Activated T-cell treated with anti-CD3 and anti-CD28 coated beads, Interleukin-2, amount 50 U/mL, for 48 hours (primary cell): ENCODE data around the gene PRKAB1.
"Not testable (repeated sequence)": the region's sequence is repeated elsewhere in the genome, so short reads cannot be mapped to it uniquely, and the experiment has no call there.

Experiments
- DNase-seq, 2 experiments: peaks; one replicate each; pipeline ENCODE4 v3.0.0-alpha.2; 2020

PRKAB1 gene, protein sequence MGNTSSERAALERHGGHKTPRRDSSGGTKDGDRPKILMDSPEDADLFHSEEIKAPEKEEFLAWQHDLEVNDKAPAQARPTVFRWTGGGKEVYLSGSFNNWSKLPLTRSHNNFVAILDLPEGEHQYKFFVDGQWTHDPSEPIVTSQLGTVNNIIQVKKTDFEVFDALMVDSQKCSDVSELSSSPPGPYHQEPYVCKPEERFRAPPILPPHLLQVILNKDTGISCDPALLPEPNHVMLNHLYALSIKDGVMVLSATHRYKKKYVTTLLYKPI

DNA sequence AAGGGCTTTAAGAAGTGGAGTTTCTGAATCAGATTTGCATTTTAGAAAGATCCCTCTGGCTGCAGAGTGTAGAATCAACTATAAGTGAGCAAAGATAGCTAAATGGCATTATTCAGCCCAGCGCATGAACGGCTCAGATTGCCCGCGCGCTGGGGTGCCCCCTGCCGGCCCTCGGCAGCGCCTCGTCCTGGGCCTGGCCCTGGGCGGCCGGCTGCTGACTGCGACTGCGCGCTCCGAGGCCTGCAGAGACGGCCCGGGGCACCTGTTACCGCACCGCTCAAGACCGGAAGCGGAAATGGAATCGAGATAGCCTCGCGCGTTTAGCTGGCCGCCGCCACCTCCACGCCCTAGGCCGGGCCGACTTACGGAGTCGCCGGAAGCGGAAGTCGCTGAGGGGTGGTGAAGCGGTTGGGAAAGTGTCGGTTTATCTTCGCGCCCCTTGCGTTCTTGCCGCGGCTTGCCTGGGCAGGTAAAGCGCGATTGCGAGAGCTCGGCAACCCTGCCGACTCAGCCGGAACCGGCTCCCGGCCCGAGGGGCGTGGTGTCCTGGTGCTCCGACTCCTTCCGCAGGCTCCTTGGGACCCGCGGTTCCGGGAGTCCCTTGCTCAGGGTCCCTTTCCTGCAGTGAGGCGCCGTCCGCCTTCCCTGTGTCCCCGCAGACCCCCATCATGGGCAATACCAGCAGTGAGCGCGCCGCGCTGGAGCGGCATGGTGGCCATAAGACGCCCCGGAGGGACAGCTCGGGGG is at the start of gene PRKAB1:
PRKAB1 (plus strand) TSS at position 557 of the 747 bp plus-strand sequence; CDS start at position 669, 112 bp downstream.
- DNase-seq = peak; percentile 94 to 97

DNA sequence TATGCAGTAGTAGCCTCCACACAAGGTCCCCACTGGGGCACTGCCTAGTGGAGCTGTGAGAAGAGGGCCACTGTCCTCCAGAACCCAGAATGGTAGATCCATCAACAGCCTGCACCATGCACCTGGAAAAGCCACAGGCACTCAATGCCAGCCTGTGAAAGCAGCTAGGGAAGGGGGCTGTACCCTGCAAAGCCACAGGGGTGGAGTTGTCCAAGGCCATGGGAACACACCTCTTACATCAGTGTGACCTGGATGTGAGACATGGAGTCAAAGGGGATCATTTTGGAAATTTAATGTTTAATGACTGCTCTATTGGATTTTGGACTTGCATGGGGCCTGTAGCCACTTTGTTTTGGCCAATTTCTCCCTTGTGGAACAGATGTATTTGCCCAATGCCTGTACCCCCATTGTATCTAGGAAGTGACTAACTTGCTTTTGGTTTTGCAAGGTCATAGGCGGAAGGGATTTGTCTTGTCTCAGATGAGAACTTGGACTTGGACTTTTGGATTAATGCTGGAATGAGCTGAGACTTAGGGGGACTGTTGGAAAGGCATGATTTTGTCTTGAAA is 49.5 kb upstream of the PRKAB1 start:
- not testable (repeated sequence) for DNase-seq

DNA sequence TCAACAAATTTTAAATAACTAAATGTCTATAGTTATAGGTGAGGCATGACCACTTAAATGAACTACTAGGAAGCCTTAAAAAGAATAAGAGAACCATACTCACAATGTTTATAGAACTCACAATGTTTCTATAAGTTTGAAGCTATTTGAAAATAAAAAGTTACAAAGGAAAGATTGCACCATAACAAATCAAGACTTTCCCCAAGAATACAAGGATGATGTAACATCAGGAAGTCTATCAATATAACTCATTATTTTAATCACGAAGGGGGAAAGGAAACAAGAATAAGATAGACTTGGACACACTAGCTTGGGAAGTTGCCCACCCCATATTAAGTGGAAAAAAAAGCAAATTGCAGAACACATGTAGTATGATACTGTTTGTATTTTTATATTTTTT is 47.4 kb upstream of the PRKAB1 start:
- no peak for DNase-seq

DNA sequence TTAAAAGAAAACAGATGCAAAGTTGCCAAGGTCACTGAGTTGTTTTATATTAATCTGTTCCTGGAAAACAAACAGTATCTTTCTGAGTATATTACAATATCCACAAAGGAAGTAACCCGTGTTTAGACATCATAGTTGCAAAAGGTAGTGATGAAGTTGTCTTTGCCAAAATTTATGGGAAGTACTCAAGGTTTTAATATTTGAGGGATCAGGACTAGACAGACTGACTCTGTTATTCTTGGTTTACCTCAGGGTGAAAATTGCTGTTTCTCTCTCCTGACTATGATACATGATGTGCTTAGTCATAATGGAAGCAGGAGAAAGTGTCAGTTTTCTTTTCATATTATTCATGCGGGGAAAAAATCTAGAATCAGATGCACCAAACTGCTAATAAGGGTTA is 46.1 kb upstream of the PRKAB1 start:
- DNase-seq = no peak

DNA sequence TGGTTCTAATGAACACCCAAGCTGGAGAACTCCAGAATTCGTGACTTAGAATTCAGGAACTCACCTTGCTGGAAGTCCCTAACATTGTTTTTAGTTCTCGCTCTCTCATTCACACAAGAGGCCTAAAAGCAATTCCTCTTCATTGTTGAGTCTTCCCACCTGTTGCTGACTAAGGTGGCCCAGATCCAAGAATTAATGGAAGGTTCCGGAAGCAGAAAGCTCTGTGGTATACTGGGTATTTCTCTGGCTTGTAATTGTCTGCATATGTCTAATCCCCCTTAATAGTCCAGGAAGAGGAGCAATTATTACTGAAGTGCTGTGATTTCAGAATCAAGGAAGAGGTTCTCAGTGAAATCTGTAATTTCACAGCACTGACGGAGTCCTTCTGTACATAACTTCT is 43.0 kb upstream of the PRKAB1 start:
- no peak for DNase-seq

DNA sequence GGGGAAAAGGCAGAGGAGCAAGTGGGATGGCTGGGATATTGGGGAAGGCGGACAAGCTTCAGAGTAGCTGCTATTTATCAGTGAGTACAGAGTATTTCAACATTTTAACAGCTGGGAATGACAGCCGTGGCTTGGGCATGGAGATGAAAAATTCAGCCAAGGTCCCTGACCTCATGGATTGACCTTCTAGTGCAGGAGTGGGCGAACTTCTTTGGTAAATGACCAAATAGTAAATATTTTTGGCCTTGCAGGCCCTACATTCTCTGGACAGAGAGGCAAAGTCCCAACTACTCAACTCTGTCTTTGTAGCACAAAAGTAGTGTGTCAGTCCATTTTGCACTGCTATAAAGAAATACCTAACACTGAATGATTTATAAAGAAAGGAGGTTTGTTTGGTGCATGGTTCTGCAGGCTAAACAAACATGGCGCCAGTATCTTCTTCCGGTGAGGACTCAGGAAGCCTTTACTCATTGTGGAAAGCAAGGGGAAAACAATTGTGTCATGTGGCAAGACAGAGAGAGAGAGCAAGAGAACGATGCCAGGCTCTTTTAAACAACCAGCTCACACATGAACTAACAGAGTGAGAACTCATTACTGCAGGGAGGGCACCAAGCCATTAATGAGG is 40.8 kb upstream of the PRKAB1 start:
- no peak for DNase-seq

DNA sequence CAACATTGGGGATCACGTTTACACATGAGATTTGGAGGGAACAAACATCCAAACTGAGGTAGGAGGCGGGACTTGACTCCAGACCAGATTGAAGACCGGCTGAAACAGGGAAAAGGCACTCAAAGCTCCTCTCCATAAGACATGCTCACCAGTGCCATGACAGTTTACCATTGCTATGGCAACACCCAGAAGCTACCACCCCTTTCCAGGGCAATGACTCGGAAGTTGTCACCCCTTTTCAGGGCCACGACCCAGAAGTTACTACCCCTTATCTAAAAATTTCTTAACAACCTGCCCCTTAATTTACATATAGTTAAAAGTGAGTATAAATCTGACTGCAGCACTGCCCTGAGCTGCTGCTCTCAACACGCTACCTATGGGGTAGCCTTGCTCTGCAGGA is 40.2 kb upstream of the PRKAB1 start:
- no peak for DNase-seq

DNA sequence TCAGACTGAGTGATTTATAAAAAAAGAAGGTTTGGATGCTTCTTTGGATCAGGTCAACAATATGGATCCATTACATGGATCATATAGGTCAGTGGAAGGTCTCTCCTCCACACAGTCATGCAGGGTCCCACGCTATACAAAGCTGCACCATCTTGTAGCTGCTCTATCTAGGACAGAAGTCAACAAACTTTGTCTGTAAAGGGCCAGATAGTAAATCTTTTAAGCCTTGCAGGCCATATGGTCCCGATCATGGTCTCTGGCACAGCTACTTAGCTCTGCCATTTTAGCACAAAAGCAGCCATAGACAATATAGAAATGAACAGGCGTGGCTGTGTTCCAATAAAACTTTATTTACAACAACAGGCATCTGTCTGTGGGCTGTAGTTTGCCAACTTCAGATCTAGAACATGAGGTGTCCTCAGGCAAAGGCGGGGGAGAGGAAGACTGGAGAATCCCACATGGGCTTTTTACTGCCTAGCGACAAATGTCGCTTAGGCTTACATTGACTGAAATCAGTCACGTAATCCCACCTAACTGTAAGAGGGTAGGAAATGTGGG is 37.6 kb upstream of the PRKAB1 start:
- DNase-seq = no peak

DNA sequence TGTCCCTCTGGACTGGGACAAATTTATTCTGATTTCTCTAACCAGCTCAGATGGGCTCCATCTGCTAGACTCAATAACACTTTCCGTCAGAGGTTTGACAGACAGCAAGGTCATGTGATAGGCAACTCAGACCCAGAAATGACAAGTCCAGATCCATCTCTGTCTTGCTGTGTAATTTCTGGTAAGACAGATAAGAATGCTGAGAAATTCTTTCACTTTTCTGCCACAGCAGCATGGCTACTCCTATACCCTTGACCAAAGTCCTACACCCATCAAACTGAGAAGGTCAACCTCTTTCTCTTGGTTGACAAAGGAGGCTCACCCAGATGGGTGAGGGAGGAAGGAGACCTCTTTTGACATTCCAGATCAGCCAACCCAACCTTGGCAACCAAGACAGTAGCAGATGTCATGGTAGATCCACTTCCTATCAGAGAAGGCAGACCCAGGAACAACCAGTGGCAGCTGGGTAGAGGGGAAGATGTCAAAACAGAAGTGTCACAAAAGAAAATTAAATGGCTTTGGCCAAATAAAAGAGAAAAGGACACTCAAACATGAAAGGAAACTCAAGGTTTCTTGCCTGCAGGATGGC is 36.9 kb upstream of the PRKAB1 start:
- DNase-seq = no peak

DNA sequence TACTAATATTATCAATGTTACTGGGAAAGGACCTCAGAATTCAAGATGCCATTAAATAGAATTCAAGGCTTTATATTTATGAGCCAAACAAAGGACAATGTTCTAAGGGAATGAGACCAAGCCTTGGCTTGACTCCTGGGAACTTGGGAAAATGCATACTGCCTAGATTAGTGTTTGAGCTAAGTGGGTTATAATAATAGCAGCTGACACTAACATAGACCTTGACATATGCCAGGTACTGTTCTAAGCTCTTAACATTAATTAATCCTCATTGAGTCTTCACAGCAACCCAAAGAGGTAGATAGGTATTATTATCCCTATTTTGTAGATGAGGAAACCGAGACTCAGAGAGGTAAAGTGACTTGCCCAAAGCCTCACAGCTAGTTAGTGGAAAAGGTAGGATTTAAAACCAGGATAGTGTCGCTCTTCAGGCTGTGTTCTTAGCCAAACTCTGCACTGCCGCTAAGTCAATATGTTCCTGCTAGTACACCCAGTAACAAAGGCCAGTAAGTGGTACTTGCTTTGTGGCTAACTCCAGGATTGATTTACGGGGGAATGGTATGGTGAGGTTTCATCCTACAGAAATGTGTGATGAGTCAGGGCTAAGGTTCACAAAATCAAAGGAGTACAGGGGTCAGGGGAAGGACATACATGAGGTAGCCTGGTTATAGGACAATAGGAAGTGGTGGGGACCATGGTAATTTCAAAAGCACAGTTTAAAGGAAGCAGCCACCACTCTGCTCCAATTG is 35.8 kb upstream of the PRKAB1 start:
- DNase-seq = no peak

DNA sequence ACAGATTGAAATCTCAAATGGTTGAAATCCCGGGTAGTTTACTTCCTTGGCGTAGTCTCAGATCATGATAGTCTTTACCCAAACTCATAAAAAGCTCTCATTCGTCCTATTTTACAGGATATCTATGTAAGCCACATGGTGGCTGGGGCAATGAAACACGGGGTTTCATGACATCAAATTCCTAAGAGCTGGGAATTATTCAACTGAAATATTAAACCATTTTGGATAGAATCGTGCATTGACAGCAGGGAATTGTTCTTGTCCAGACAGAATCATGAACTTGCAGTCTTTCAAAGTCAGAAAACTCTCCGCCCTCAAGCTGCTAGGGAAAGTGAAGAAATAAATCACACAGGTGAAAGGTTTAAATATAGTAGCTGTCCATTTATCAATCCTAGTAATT is 33.2 kb upstream of the PRKAB1 start:
- no peak for DNase-seq

DNA sequence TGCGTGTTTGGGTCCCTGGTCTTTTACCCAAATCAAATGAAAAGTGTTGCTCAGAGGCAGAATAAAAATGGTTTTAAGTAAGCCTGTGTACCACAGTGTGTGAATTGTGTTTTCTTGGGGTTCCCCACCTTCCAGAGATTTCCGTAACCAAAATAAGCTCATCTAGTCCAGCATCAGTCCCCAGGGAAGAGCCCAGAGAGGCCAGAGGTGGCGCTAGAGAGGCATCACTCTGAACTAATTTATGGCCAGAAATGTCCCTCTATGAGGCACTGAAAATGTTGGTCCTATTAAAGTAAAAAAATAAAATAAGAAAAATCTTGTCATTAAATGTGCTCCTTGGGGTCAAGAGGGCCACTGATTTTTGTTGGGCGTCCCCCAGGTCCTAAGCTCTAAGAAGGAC is 24.9 kb upstream of the PRKAB1 start:
- DNase-seq = no peak

DNA sequence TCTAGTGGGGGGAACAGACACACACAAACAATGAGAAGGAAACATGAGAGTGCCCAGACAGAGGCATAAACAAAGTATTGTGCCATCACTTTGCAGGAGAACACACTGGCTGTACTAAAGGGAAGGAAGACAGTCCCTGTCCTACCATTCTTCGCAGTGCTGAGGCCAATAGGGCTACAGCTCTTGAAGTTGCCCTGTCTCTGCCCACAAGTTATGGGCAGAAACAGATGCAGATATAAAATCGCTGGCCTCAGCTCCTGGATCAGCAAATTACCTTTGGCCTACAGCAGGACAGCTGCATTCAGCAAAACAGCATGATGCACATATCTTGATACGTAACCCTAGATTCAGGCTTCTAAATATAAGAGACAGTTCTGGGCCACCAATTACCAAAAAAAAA is 23.0 kb upstream of the PRKAB1 start:
- no peak for DNase-seq

DNA sequence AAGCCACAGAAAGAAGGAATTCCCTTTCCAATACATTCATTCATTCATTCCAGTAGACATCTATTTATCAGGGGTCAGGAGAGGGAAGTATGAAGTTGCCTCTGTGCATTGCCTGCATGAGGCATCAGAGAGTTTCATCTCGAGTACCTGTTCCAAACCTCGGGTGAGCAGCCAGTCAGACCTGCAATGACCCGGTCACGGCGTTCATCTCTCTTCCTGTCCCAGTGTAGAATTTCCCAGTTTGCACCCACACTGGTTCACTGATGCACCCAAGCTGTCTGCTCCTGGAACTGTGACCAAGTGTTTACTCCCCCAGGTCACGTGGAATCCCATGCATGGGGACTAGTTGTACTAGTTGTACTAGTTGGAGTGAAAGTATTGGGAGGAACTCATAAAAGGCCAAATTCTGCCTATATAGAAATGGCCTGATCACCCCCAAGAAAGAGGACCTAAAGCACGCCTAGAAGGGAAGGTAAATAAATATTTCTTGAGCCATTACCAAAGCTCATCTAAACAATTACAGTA is 22.3 kb upstream of the PRKAB1 start:
- no peak for DNase-seq

DNA sequence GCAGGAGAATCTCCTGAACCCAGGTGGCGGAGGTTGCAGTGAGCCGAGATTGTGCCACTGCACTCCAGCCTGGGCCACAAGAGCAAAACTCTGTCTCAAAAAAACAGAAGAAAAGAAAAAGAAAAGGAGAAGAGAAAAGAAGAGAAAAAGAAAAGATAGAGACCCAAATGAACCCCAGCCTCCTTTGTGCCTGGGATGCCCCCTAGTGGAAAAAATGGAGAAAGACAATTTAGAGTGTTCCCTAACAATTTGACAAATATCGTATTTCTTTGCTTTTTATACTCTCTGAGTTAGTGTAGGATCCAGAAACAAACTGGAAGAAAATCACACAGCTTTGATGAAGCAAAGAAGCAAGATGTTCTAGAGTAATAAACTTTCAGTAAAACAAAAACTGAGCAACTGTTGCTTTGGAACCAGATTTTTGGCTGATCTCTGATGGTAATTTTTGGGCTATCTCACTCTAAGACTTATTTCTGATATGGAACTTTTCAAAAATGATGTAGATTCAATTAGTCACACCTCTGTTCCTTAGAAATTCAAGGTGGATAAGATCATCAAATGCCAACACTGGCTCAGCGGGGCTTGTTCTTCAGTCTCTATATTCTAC is 18.6 kb upstream of the PRKAB1 start:
- DNase-seq = no peak

DNA sequence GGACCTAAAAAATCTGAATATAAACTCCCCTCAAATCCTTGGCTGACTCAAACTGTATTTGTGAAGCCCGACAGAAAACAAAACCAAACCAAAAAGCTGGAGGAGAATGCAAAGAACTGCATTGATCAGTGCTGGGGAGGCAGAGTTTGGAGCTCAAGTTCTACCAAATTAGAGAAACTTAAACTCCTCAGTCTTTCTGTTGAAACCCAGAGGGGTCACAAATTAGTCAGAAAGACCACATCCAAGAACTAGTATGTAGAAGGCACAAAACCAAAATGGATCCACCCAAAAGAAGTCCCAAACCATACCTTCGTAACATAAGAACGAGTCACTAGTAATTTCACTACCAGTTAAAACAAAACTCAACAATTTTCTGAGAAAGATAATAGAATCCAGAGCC is 15.3 kb upstream of the PRKAB1 start:
- no peak for DNase-seq

DNA sequence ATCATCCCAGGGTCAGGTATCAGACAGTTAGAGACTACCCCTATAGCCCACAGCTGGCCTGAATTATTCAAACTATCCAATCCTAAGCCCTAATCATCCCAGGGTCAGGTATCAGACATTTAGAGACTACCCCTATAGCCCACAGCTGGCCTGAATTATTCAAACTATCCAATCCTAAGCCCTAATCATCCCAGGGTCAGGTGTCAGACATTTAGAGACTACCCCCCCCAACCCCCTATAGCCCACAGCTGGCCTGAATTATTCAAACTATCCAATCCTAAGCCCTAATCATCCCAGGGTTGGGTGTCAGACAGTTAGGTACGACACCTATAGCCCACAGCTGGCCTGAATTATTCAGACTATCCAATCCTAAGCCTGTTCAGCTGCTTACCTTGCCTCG is 10.9 kb upstream of the PRKAB1 start:
- DNase-seq = not testable (repeated sequence)

DNA sequence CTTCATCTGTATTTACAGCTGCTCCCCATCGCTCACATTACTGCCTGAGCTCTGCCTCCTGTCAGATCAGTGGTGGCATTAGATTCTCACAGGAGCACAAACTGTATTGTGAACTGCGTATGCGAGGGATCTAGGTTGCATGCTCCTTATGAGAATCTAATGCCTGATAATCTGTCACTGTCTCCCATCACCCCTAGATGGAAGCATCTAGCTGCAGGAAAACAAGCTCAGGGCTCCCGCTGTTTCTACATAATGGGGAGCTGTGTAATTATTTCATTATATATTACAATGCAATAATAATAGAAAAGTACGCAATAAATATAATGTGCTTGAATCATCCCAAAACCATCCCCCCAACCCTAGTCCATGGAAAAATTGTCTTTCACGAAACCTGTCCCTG is 9.8 kb upstream of the PRKAB1 start:
- not testable (repeated sequence) for DNase-seq

DNA sequence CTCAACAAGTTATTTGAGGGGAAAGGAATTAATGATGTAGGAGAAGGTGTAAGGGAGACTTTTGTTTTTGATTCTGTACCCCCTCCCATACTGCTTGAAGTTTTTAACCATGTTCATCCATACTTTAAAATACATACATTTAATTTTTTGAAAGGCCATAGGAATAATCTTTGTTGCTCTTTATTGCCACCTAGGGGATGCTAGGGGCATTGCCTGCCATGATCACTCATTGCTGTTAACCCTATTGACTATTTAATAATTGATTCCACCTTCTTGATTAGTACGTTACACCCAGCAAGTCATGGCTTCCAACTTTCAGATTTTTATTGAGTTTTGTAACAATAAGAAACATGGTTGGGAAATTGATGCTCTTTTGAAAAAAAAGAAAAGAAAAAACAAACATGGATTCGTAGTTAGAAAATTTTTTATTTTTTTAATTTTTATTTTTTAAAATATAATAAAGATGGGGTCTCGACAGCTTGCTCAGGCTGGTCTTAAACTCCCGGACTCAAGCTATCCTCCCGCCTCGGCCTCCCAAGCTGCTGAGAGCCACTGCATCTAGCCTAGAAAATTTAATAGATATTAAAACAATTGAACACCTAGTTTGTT is 8.5 kb upstream of the PRKAB1 start:
- peak; percentile 49 to 55 for DNase-seq

DNA sequence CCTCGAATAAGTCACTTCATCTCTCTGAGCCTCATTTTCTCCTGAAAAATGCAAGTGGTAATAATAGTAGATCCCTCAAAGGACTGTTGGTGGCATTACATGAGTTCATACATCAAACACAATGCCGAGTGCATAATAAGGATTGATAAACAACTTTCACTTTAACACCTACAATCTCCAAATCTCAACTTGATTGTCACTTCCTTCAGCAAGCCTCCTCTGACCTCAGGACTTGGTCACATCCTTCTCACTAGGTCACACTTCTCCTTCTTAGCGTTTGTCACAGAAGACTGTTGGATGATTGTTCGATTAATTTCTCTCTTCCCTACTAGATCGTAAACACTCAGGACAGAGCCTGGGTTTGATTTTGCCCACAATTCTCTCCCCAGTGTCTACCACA is 7.9 kb upstream of the PRKAB1 start:
- no peak for DNase-seq

DNA sequence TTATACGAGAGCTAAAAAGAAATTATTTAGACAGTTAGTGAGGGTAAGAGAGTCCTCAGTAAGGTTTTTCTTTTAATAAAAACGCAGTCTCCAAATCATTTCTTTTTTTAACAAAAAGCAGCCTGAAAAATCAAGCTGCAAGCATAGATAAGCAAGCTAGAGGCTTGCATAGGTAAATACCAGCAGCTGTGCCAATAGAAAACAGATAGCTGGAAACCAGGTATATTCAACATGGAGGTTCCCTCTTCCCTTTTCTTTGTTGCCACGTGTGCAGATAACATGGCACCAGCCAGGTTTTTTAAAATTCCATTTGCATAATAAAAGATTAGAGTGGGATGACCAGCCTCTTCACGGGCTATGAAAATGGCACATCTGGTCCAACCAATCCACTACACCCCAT is 6.1 kb upstream of the PRKAB1 start:
- no peak for DNase-seq
